Astrocyte (in vitro differentiated cells and primary cell): ENCODE data around the gene SPATA31C1. TPM values are rescaled to one million over a fixed set of nuclear protein-coding genes. Genes with fewer than 3 reads are reported as not detected.

Source experiments
- DNase-seq: peaks from one replicate; pipeline ENCODE4 v3.0.0-alpha.2; 2010; ENCODE audit warnings: low read depth
- FAIRE-seq: peaks from 2 replicates; lab custom pipeline; 2011; peaks lifted over from hg19 to GRCh38; lab: Jason Lieb, UNC
- H2AFZ ChIP-seq: 2 replicates; pipeline ENCODE4 v1.6.0; 2012; ENCODE audit warnings: low read depth, low read length, inconsistent platforms
- H3K27ac ChIP-seq: 2 replicates; pipeline ENCODE4 v1.5.1; 2011; ENCODE audit warnings: low read depth, low read length, inconsistent platforms
- H3K27me3 ChIP-seq: 2 replicates; pipeline ENCODE4 v1.6.0; 2011; ENCODE audit warnings: low read length, inconsistent platforms; ENCODE audit not compliant: insufficient read depth
- H3K36me3 ChIP-seq: 2 replicates; pipeline ENCODE4 v1.5.1; 2011; ENCODE audit warnings: low read length, inconsistent platforms; ENCODE audit not compliant: insufficient read depth
- H3K4me1 ChIP-seq: 2 replicates; pipeline ENCODE4 v1.5.1; 2011; ENCODE audit warnings: low read length, inconsistent platforms; ENCODE audit not compliant: insufficient read depth
- H3K4me2 ChIP-seq: 2 replicates; pipeline ENCODE4 v1.6.0; 2012; ENCODE audit warnings: low read length, inconsistent platforms
- H3K4me3 ChIP-seq: 2 replicates; pipeline ENCODE4 v1.5.1; 2011; ENCODE audit warnings: low read depth, mild to moderate bottlenecking, low read length, inconsistent platforms; ENCODE audit not compliant: insufficient read depth
- H3K79me2 ChIP-seq: 2 replicates; pipeline ENCODE4 v1.6.0; 2012; ENCODE audit warnings: mild to moderate bottlenecking, low read length, inconsistent platforms; ENCODE audit not compliant: insufficient read depth
- H3K9ac ChIP-seq: 2 replicates; pipeline ENCODE4 v1.6.0; 2012; ENCODE audit warnings: mild to moderate bottlenecking, low read length, inconsistent platforms
- H3K9me3 ChIP-seq: 2 replicates; pipeline ENCODE4 v1.5.1; 2012; ENCODE audit warnings: low read depth, mild to moderate bottlenecking, low read length, inconsistent platforms; ENCODE audit not compliant: insufficient read depth
- H4K20me1 ChIP-seq: 2 replicates; pipeline ENCODE4 v1.6.0; 2012; ENCODE audit warnings: low read length, inconsistent platforms; ENCODE audit not compliant: insufficient read depth
- H3K27ac Mint-ChIP-seq: one replicate; pipeline ENCODE4 v1.8.0; 2021; ENCODE audit warnings: mild to moderate bottlenecking, mixed read lengths; ENCODE audit not compliant: unreplicated experiment
- H3K27me3 Mint-ChIP-seq: one replicate; pipeline ENCODE4 v1.8.0; 2021; ENCODE audit warnings: low read depth, mixed read lengths; ENCODE audit not compliant: unreplicated experiment
- H3K36me3 Mint-ChIP-seq: one replicate; pipeline ENCODE4 v1.8.0; 2021; ENCODE audit warnings: low read depth, mixed read lengths; ENCODE audit not compliant: unreplicated experiment
- H3K4me1 Mint-ChIP-seq: one replicate; pipeline ENCODE4 v1.8.0; 2021; ENCODE audit warnings: low read depth, mixed read lengths; ENCODE audit not compliant: unreplicated experiment
- H3K4me3 Mint-ChIP-seq: one replicate; pipeline ENCODE4 v1.8.0; 2021; ENCODE audit warnings: mild to moderate bottlenecking, moderate library complexity, mixed read lengths; ENCODE audit not compliant: unreplicated experiment
- H3K9me3 Mint-ChIP-seq: one replicate; pipeline ENCODE4 v1.8.0; 2021; ENCODE audit warnings: mild to moderate bottlenecking, mixed read lengths; ENCODE audit not compliant: unreplicated experiment
- CTCF ChIP-seq: IDR thresholded peaks from 2 replicates; pipeline ENCODE4 v1.5.1; 2011; ENCODE audit warnings: low read depth, mild to moderate bottlenecking, inconsistent platforms, low read length, moderate library complexity; ENCODE audit not compliant: insufficient read depth
- EZH2 ChIP-seq: IDR thresholded peaks from 2 replicates; pipeline ENCODE4 v1.6.1; 2012; ENCODE audit warnings: mild to moderate bottlenecking, low read length, inconsistent platforms; ENCODE audit not compliant: insufficient read depth
- total RNA-seq: library from RNA; stranded (reverse); gene quantifications from 2 replicates; pipeline ENCODE4 v1.2.1, GENCODE V29; 2021

The SPATA31C1 gene
- total RNA-seq, 1 donor from 2014 or later: not detected

GRCh38 chr9:87875831-87876545 is 41.8 kb upstream of the SPATA31C1 start:
- H3K27me3 Mint-ChIP-seq: peaks cover 12% of the 10 kb centered on the region
- Histone ChIP-seq H3K9me3 (peaks cover 7% of the 10 kb centered on the region), H3K4me1 (peaks cover 4% of the 10 kb centered on the region), H2AFZ (no peak overlapping the region), H3K27ac (no peak overlapping the region), H3K79me2 (no peaks in the 10 kb centered on the region), H3K27me3 (no peaks in the 10 kb centered on the region), H4K20me1 (no peaks in the 10 kb centered on the region), H3K9ac (no peak overlapping the region), H3K4me3 (no peak overlapping the region), H3K36me3 (no peaks in the 10 kb centered on the region), H3K4me2 (no peak overlapping the region)
- H3K4me1 Mint-ChIP-seq: peaks cover 24% of the 10 kb centered on the region
- FAIRE-seq (no peak), DNase-seq (no peak)
- no peak overlapping the region for H3K27ac Mint-ChIP-seq
- no peak for TF ChIP-seq EZH2
- no peak for TF ChIP-seq CTCF
- peaks cover 2% of the 10 kb centered on the region for H3K36me3 Mint-ChIP-seq
- H3K4me3 Mint-ChIP-seq: no peak overlapping the region
- H3K9me3 Mint-ChIP-seq: peaks cover 7% of the 10 kb centered on the region

GRCh38 chr9:87876708-87877107 is 41.1 kb upstream of the SPATA31C1 start:
- Histone ChIP-seq H3K9me3 (peaks cover 7% of the 10 kb centered on the region), H3K27ac (no peak overlapping the region), H2AFZ (no peak overlapping the region), H4K20me1 (no peaks in the 10 kb centered on the region), H3K79me2 (no peaks in the 10 kb centered on the region), H3K9ac (no peak overlapping the region), H3K27me3 (no peaks in the 10 kb centered on the region), H3K4me3 (no peak overlapping the region), H3K4me1 (peaks cover 4% of the 10 kb centered on the region), H3K36me3 (no peaks in the 10 kb centered on the region), H3K4me2 (no peak overlapping the region)
- H3K4me1 Mint-ChIP-seq: peaks cover 24% of the 10 kb centered on the region
- H3K36me3 Mint-ChIP-seq: peaks cover 2% of the 10 kb centered on the region
- DNase-seq (no peak), FAIRE-seq (no peak)
- TF ChIP-seq CTCF (no peak), EZH2 (no peak)
- no peak overlapping the region for H3K4me3 Mint-ChIP-seq
- peaks cover 7% of the 10 kb centered on the region for H3K9me3 Mint-ChIP-seq
- H3K27me3 Mint-ChIP-seq: peaks cover 16% of the 10 kb centered on the region
- H3K27ac Mint-ChIP-seq: peak overlapping the region; percentile 81

GRCh38 chr9:87878989-87879511 is 38.7 kb upstream of the SPATA31C1 start:
- peak overlapping the region; percentile 59 for H3K27ac ChIP-seq
- peak; percentile 88 for DNase-seq
- peak; percentile 79 for FAIRE-seq

More at GRCh38 chr9:87878989-87879511, 38.7 kb upstream of the SPATA31C1 start:
- H3K4me3 ChIP-seq: no peak overlapping the region
- H3K79me2 ChIP-seq: no peaks in the 10 kb centered on the region
- no peaks in the 10 kb centered on the region for H3K36me3 Mint-ChIP-seq
- peaks cover 7% of the 10 kb centered on the region for H3K9me3 ChIP-seq
- peaks cover 15% of the 10 kb centered on the region for H3K4me1 Mint-ChIP-seq
- H3K4me3 Mint-ChIP-seq: no peak overlapping the region
- H3K9ac ChIP-seq: no peak overlapping the region
- TF ChIP-seq EZH2 (no peak), CTCF (no peak)
- peaks cover 11% of the 10 kb centered on the region for H3K27me3 Mint-ChIP-seq
- H3K4me2 ChIP-seq: peak overlapping the region; percentile 47
- peaks cover 7% of the 10 kb centered on the region for H3K9me3 Mint-ChIP-seq
- H3K27me3 ChIP-seq: no peaks in the 10 kb centered on the region
- peaks cover 4% of the 10 kb centered on the region for H3K4me1 ChIP-seq
- peak overlapping the region; percentile 35 for H2AFZ ChIP-seq
- no peaks in the 10 kb centered on the region for H4K20me1 ChIP-seq
- peak overlapping the region; percentile 48 for H3K27ac Mint-ChIP-seq
- no peaks in the 10 kb centered on the region for H3K36me3 ChIP-seq
